CD14-positive monocyte (primary cell): Measurements from ENCODE around the gene TECTB. TPM values are rescaled to one million over a fixed set of nuclear protein-coding genes. Genes with fewer than 3 reads are reported as not detected.
A peak's percentile ranks its signal among the peaks of the same experiment; 100 is the strongest.

Experiments
- DNase-seq, 3 donors: peaks; one replicate each; pipeline ENCODE4 v3.0.0-alpha.2; 2011 to 2022
- H2AFZ ChIP-seq: 2 replicates; pipeline ENCODE4 v1.6.0; 2012; ENCODE audit warnings: mild to moderate bottlenecking, low read depth, low read length, inconsistent platforms; ENCODE audit not compliant: insufficient read depth, poor library complexity, severe bottlenecking
- H3K27ac ChIP-seq, 2 donors: 1 replicate in 1 of 2; 2 replicates in 1 of 2; pipeline ENCODE4 v1.5.1; 2012 to 2013; ENCODE audit warnings: low read length in 2 of 2, control low read depth in 1 of 2, inconsistent platforms in 1 of 2, low read depth in 1 of 2, mild to moderate bottlenecking in 1 of 2
- H3K27me3 ChIP-seq, 2 donors: one replicate each; pipeline versions ENCODE4 v1.6.0 to v1.6.1; 2011 to 2013; ENCODE audit warnings: low read length in 2 of 2; ENCODE audit not compliant: control insufficient read depth in 2 of 2, insufficient read depth in 2 of 2
- H3K36me3 ChIP-seq, 2 donors: replicated peaks in 1 of 2; 1 replicate in 1 of 2; 2 replicates in 1 of 2; pipeline versions ENCODE4 v1.5.1 to v1.6.1; 2012 to 2013; ENCODE audit warnings: low read length in 2 of 2, control low read depth in 1 of 2, inconsistent platforms in 1 of 2, mild to moderate bottlenecking in 1 of 2; ENCODE audit not compliant: insufficient read depth in 2 of 2, control insufficient read depth in 1 of 2
- H3K4me1 ChIP-seq, 2 donors: 1 replicate in 1 of 2; 2 replicates in 1 of 2; pipeline versions ENCODE4 v1.5.1 to v1.6.1; 2012 to 2013; ENCODE audit warnings: low read length in 2 of 2, control low read depth in 1 of 2, inconsistent platforms in 1 of 2, mild to moderate bottlenecking in 1 of 2, moderate library complexity in 1 of 2; ENCODE audit not compliant: insufficient read depth in 2 of 2, control insufficient read depth in 1 of 2
- H3K4me2 ChIP-seq: replicated peaks from 2 replicates; pipeline ENCODE3; 2012; ENCODE audit warnings: low read length, moderate library complexity, mild to moderate bottlenecking; ENCODE audit not compliant: poor library complexity, severe bottlenecking; ENCODE audit errors: extremely low read depth
- H3K4me3 ChIP-seq, 3 experiments: fragments of 200-600 bp in 1 of 3; sonication (generic) in 1 of 3; replicated peaks in 1 of 3; 1 replicate in 2 of 3; 2 replicates in 1 of 3; pipeline ENCODE4 v1.5.1; 2011 to 2013; ENCODE audit warnings: low read length in 3 of 3, mild to moderate bottlenecking in 3 of 3, control low read depth in 2 of 3, low read depth in 2 of 3, inconsistent platforms in 1 of 3, moderate library complexity in 1 of 3
- H3K79me2 ChIP-seq: 2 replicates; pipeline ENCODE4 v1.6.0; 2012; ENCODE audit warnings: mild to moderate bottlenecking, control low read depth, inconsistent platforms, low read length, moderate library complexity; ENCODE audit not compliant: insufficient read depth
- H3K9ac ChIP-seq: 2 replicates; pipeline ENCODE4 v1.6.0; 2017; ENCODE audit warnings: low read length, mild to moderate bottlenecking; ENCODE audit not compliant: insufficient read depth, poor library complexity, severe bottlenecking
- H3K9me3 ChIP-seq, 2 donors: replicated peaks in 1 of 2; 1 replicate in 1 of 2; 2 replicates in 1 of 2; pipeline versions ENCODE4 v1.5.1 to v1.6.1; 2012 to 2013; ENCODE audit warnings: low read length in 2 of 2, control low read depth in 1 of 2; ENCODE audit not compliant: control insufficient read depth in 1 of 2, insufficient read depth in 1 of 2
- H4K20me1 ChIP-seq: 2 replicates; pipeline ENCODE4 v1.6.0; 2012; ENCODE audit warnings: mild to moderate bottlenecking, low read length, control low read depth, moderate library complexity; ENCODE audit not compliant: insufficient read depth
- H3K27ac Mint-ChIP-seq, 7 donors: one replicate each; pipeline ENCODE4 v1.8.0; 2020; ENCODE audit warnings: mild to moderate bottlenecking in 7 of 7, mixed read lengths in 7 of 7, moderate library complexity in 6 of 7, inconsistent platforms in 2 of 7
- H3K27me3 Mint-ChIP-seq, 3 donors: one replicate each; pipeline ENCODE4 v1.8.0; 2021 to 2022; ENCODE audit warnings: low read depth in 3 of 3, mild to moderate bottlenecking in 3 of 3, mixed read lengths in 3 of 3, moderate library complexity in 3 of 3, inconsistent platforms in 1 of 3
- H3K36me3 Mint-ChIP-seq, 2 donors: one replicate each; pipeline ENCODE4 v1.8.0; 2020; ENCODE audit warnings: mixed read lengths in 2 of 2, inconsistent platforms in 1 of 2, mild to moderate bottlenecking in 1 of 2
- H3K4me1 Mint-ChIP-seq: one replicate; pipeline ENCODE4 v1.8.0; 2020; ENCODE audit warnings: mild to moderate bottlenecking, mixed read lengths
- H3K4me3 Mint-ChIP-seq, 2 donors: one replicate each; pipeline ENCODE4 v1.8.0; 2020; ENCODE audit warnings: mild to moderate bottlenecking in 2 of 2, mixed read lengths in 2 of 2, moderate library complexity in 1 of 2
- H3K9me3 Mint-ChIP-seq, 7 donors: one replicate each; pipeline ENCODE4 v1.8.0; 2020 to 2022; ENCODE audit warnings: mixed read lengths in 7 of 7, mild to moderate bottlenecking in 6 of 7, moderate library complexity in 6 of 7, inconsistent platforms in 2 of 7
- WGBS: methylation state at CpG from one replicate; pipeline ENCODE4 v1.1.5; 2013; ENCODE audit warnings: missing lambda C conversion rate; ENCODE audit not compliant: insufficient coverage; 5-methylcytosine and 5-hydroxymethylcytosine counted together
- intact Hi-C, 2 donors: fragments of 100-400 bp; cut with micrococcal nuclease; formaldehyde crosslinking; loops; one replicate each; pipeline versions ENCODE4 v1.15.0 to v1.15.1; 2023
- polyA plus RNA-seq, 3 donors: library from polyadenylated mRNA; depleted of rRNA in 1 of 3; unstranded in 2 of 3; stranded (reverse) in 1 of 3; fragments of 300-500 nt in 2 of 3; fragments of >200 nt in 1 of 3; fragmentation: Illumina TruSeq in 2 of 3; gene quantifications; 1 replicate in 2 of 3; 2 replicates in 1 of 3; pipeline ENCODE4 v1.2.3, GENCODE V29; 2012 to 2021
- TF ChIP-seq, protein P1 (sequence below): fragments of 200-600 bp; IDR thresholded peaks from one replicate; pipeline ENCODE4 v1.8.0; 2022; ENCODE audit warnings: antibody characterized with exemption, mild to moderate bottlenecking

TECTB gene
- polyA plus RNA-seq, 3 donors, result not detected

- Histone ChIP-seq H3K9ac (no peak overlapping the region), H3K79me2 (no peaks in the 10 kb centered on the region), H3K9me3 (peaks cover 0 to 4% of the 10 kb centered on the region in 2 donors), H3K4me3 (no peak overlapping the region), H3K27me3 (no peaks in the 10 kb centered on the region), H3K4me2 (no peak overlapping the region), H3K27ac (no peak overlapping the region), H2AFZ (no peak overlapping the region), H4K20me1 (no peaks in the 10 kb centered on the region), H3K4me1 (no peaks in the 10 kb centered on the region), H3K36me3 (no peaks in the 10 kb centered on the region)
- DNase-seq, result no peak
- H3K9me3 Mint-ChIP-seq, result peaks cover 0 to 5% (median 3%) of the 10 kb centered on the region in 7 donors
- H3K27me3 Mint-ChIP-seq, result peaks cover 0 to 9% (median 5%) of the 10 kb centered on the region in 3 donors
- no peak overlapping the region for H3K4me3 Mint-ChIP-seq
- H3K27ac Mint-ChIP-seq, result peak overlapping the region in 1 of 7 donors; percentile 50
- peaks cover 1% of the 10 kb centered on the region for H3K4me1 Mint-ChIP-seq
- no peaks in the 10 kb centered on the region for H3K36me3 Mint-ChIP-seq
- intact Hi-C loops, result no loop called here
- TF ChIP-seq, protein P1, sequence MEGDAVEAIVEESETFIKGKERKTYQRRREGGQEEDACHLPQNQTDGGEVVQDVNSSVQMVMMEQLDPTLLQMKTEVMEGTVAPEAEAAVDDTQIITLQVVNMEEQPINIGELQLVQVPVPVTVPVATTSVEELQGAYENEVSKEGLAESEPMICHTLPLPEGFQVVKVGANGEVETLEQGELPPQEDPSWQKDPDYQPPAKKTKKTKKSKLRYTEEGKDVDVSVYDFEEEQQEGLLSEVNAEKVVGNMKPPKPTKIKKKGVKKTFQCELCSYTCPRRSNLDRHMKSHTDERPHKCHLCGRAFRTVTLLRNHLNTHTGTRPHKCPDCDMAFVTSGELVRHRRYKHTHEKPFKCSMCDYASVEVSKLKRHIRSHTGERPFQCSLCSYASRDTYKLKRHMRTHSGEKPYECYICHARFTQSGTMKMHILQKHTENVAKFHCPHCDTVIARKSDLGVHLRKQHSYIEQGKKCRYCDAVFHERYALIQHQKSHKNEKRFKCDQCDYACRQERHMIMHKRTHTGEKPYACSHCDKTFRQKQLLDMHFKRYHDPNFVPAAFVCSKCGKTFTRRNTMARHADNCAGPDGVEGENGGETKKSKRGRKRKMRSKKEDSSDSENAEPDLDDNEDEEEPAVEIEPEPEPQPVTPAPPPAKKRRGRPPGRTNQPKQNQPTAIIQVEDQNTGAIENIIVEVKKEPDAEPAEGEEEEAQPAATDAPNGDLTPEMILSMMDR, result no peak
- 100% methylated on average over 4 of the region's 5 CpGs for WGBS
These were observed 63.6 kb downstream of the TECTB start for GRCh38 chr10:112346774-112347173.

- intact Hi-C loops, result no loop called here
- Histone ChIP-seq H3K79me2 (no peaks in the 10 kb centered on the region), H3K4me1 (no peaks in the 10 kb centered on the region), H3K27ac (no peak overlapping the region), H3K9ac (no peak overlapping the region), H3K4me3 (no peak overlapping the region), H3K36me3 (no peaks in the 10 kb centered on the region), H2AFZ (no peak overlapping the region), H3K4me2 (no peak overlapping the region), H3K27me3 (no peaks in the 10 kb centered on the region), H3K9me3 (peaks cover 0 to 4% of the 10 kb centered on the region in 2 donors), H4K20me1 (no peaks in the 10 kb centered on the region)
- peak overlapping the region in 1 of 7 donors; percentile 30 for H3K27ac Mint-ChIP-seq
- TF ChIP-seq, protein P1, result no peak
- H3K4me1 Mint-ChIP-seq, result peaks cover 1% of the 10 kb centered on the region
- no peaks in the 10 kb centered on the region for H3K36me3 Mint-ChIP-seq
- no peak overlapping the region for H3K4me3 Mint-ChIP-seq
- 94% methylated on average over 6 of the region's 12 CpGs for whole genome bisulfite sequencing
- H3K9me3 Mint-ChIP-seq, result peaks cover 0 to 5% (median 3%) of the 10 kb centered on the region in 7 donors
- DNase-seq, result no peak
- H3K27me3 Mint-ChIP-seq, result peaks cover 0 to 9% (median 5%) of the 10 kb centered on the region in 3 donors
These were observed 64.8 kb downstream of the TECTB start for GRCh38 chr10:112347709-112348671.
